NCI-H460 (cell line): ENCODE results near the gene GPBP1. TPM values are rescaled to one million over a fixed set of nuclear protein-coding genes. Genes with fewer than 3 reads are reported as not detected.
"Not testable (repeated sequence)": the region's sequence is repeated elsewhere in the genome, so short reads cannot be mapped to it uniquely, and the experiment has no call there.

Experiments
- DNase-seq: peaks from one replicate; pipeline ENCODE4 v3.0.0-alpha.2; 2016; ENCODE audit warnings: low read depth; ENCODE audit errors: extremely low read depth
- polyA plus RNA-seq: library from polyadenylated mRNA; depleted of rRNA; stranded (reverse); fragments of >200 nt; gene quantifications from 2 replicates; pipeline ENCODE4 v1.2.3, GENCODE V29; 2014; cell fraction: nucleus; rRNA removed
- total RNA-seq: library from RNA; depleted of rRNA; stranded (reverse); fragments of >200 nt; shearing (Covaris generic); gene quantifications from 2 replicates; pipeline ENCODE4 v1.2.3, GENCODE V29; 2014; rRNA removed

The GPBP1 gene
- total RNA-seq, result 82.1 and 85.2 TPM in 2 replicates
- polyA plus RNA-seq, result 61.3 and 65.8 TPM in 2 replicates

GRCh38 chr5:57173319-57174127 lies at the start of gene GPBP1:
Gene GPBP1 (plus strand): TSS chr5:57174059. CDS start chr5:57214131, 40,072 bp downstream.
- peak; percentile 99 for DNase-seq

- no peak for DNase-seq
Measured at GRCh38 chr5:57128325-57128724, 45.5 kb upstream of the GPBP1 start.

GRCh38 chr5:57133574-57133973 lies 40.3 kb upstream of the GPBP1 start:
- no peak for DNase-seq

GRCh38 chr5:57137401-57137800 lies 36.5 kb upstream of the GPBP1 start:
- DNase-seq, result no peak

- no peak for DNase-seq
Measured at GRCh38 chr5:57152316-57152715, 21.5 kb upstream of the GPBP1 start.

GRCh38 chr5:57155033-57155432 lies 18.8 kb upstream of the GPBP1 start:
- no peak for DNase-seq

- no peak for DNase-seq
Measured at GRCh38 chr5:57157131-57157530, 16.7 kb upstream of the GPBP1 start.

- no peak for DNase-seq
Measured at GRCh38 chr5:57157666-57158065, 16.2 kb upstream of the GPBP1 start.

- no peak for DNase-seq
Measured at GRCh38 chr5:57163553-57164006, 10.3 kb upstream of the GPBP1 start.

- DNase-seq, result no peak
Measured at GRCh38 chr5:57164124-57164523, 9.7 kb upstream of the GPBP1 start.

GRCh38 chr5:57165171-57165570 lies 8.7 kb upstream of the GPBP1 start:
- not testable (repeated sequence) for DNase-seq

- DNase-seq, result no peak
Measured at GRCh38 chr5:57166276-57166675, 7.6 kb upstream of the GPBP1 start.

GRCh38 chr5:57167201-57167600 lies 6.7 kb upstream of the GPBP1 start:
- DNase-seq, result no peak

- not testable (repeated sequence) for DNase-seq
Measured at GRCh38 chr5:57170116-57170515, 3.7 kb upstream of the GPBP1 start.

GRCh38 chr5:57171816-57172465 lies 1.9 kb upstream of the GPBP1 start:
- DNase-seq, result no peak

- DNase-seq, result no peak
Measured at GRCh38 chr5:57172466-57173318, 1.2 kb upstream of the GPBP1 start.

- no peak for DNase-seq
Measured at GRCh38 chr5:57174128-57174889, 450 bp downstream of the GPBP1 start.

- no peak for DNase-seq
Measured at GRCh38 chr5:57174890-57175510, 1.1 kb downstream of the GPBP1 start.

GRCh38 chr5:57175551-57176309 lies 1.9 kb downstream of the GPBP1 start:
- DNase-seq, result no peak
